ENCODE measurements around the gene TINCR.

Gene TINCR

DNA sequence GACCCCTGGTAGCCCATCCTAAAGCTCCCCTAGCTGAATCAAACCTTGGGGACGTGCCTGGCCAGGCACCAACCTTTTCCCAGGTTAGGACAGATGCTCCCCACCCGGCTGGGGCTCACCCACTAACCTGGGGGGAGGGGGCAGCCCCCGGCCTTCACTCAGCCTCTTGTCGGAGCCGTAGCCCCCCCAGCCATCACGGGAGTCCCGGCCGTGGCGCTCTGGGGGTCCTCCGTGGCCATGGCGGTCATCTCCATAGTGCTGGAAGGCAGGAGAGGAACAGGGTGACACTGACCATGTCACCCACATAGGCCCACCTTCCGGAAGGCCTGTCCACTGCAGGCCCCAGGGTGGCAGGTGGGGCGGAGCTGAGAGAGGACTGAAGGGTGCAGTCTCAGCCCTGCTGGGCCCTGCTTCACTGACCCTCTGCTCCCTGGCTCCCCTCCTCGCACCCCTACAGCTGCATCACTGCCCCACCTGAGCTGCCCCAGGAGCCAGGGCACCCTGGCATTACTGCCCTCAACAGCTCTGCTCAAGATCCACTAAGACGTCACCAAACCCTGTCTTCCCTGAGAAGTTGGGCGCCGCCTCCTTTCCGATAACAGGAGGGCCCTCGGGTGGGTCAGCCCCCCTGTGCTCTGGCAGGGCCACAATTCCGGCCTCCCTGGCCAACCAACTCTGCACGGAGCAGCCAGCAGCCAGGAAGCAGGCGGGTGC, 22.6 kb upstream of the TINCR start:
- H3K4me3 ChIP-seq (ENCODE audit: low read depth, low read length) = no peak overlapping the region
- TF ChIP-seq, protein P1, sequence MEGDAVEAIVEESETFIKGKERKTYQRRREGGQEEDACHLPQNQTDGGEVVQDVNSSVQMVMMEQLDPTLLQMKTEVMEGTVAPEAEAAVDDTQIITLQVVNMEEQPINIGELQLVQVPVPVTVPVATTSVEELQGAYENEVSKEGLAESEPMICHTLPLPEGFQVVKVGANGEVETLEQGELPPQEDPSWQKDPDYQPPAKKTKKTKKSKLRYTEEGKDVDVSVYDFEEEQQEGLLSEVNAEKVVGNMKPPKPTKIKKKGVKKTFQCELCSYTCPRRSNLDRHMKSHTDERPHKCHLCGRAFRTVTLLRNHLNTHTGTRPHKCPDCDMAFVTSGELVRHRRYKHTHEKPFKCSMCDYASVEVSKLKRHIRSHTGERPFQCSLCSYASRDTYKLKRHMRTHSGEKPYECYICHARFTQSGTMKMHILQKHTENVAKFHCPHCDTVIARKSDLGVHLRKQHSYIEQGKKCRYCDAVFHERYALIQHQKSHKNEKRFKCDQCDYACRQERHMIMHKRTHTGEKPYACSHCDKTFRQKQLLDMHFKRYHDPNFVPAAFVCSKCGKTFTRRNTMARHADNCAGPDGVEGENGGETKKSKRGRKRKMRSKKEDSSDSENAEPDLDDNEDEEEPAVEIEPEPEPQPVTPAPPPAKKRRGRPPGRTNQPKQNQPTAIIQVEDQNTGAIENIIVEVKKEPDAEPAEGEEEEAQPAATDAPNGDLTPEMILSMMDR (IDR thresholded peaks at IDR 0.05; ENCODE audit: low read depth, low read length, missing control alignments) = no peak
- in situ Hi-C loops (cut with HindIII; ENCODE audit: low sequenced_read_pairs) = no loop called here
- DNase-seq (ENCODE audit: low read depth) = no peak

DNA sequence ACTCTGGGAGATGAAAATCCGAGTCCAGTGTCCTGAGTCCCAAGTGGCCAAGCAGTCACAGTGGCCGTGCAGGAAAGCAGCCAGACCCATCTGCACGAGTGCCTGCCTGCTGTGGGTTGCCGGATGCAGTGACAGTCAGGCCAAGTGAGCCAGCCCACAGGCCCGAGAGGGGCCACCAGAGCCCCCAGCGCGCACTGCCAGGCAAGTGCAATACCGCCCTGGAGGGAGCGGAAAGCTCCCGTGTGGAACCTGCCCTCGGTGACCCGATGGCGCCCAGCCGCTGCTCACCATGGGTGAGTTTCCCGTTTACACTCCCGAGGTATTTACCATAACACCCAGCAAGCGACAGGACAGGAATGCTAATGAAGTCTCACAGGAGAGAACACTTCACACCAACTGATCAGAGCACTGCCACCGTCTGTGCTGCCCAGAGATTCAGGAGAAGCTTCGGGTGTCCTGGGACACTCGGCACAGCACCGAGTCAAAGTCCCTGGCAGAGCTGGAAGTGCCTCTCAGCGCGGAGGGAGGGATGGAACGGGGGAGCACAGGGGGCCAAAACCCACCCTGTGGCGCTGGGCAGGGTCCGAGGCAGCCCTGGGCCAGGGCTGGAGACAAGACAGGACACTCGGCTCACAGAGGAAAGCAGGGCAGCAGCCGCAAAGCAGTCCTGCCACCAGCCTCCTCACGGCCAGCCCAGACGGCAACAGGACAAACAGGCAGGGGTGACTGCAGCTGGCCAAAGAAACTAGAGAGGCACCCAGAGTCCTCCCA, 21.3 kb upstream of the TINCR start:
- no peak overlapping the region for H3K4me3 ChIP-seq (ENCODE audit: low read depth, low read length)
- TF ChIP-seq, protein P1 (IDR thresholded peaks at IDR 0.05; ENCODE audit: low read depth, low read length, missing control alignments) = no peak
- DNase-seq (ENCODE audit: low read depth) = no peak
- in situ Hi-C loops (cut with HindIII; ENCODE audit: low sequenced_read_pairs) = loop anchor here (10.0 kb wide), 2 partner anchors 334 to 534 kb away; no protein-coding TSS in a partner anchor

DNA sequence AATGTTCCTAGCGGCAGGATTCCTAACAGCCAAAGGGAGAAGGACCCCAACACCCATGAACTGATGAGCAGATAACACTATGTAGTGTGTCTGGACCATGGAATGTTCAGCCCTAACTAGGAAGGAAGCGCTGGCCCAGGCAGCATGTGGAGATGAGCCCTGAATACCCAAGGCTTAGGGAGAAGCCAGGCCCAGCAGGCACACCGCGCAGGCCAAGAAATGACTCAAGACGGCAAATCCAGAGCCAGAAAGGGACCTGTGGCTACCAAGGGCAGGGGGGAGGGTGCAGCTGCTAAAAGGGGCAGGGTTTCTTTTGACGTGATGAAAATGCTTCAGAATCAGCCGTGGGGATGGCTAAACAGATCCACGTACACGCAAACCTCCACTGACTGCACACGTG, 20.7 kb upstream of the TINCR start:
- no peak overlapping the region for H3K4me3 ChIP-seq (ENCODE audit: low read depth, low read length)
- peak; percentile 87 for DNase-seq (ENCODE audit: low read depth)
- in situ Hi-C loops (cut with HindIII; ENCODE audit: low sequenced_read_pairs) = loop anchor here (10.0 kb wide), 2 partner anchors 334 to 534 kb away; no protein-coding TSS in a partner anchor
- TF ChIP-seq, protein P1 (IDR thresholded peaks at IDR 0.05; ENCODE audit: low read depth, low read length, missing control alignments) = no peak

DNA sequence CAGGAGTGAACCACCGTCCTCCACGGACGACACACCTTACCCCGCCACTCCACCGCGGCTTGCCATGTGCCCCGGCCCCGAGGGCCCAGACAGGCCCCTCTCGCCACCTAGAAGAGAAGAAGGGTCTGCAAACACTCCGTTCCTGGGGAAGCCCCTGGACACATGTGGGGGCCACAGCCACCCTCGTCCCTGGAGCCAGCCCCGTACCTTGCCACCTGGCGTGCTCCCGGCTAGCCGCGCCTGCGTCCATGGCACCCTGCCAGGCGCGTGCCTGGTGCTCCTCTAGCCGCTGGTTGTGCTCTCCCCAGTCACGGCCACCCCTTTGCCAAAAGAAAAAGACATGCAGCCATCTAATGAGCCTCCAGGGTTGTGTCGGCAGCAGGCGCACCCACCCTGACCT, 19.9 kb upstream of the TINCR start:
- no peak overlapping the region for H3K4me3 ChIP-seq (ENCODE audit: low read depth, low read length)
- TF ChIP-seq, protein P1 (IDR thresholded peaks at IDR 0.05; ENCODE audit: low read depth, low read length, missing control alignments) = no peak
- no peak for DNase-seq (ENCODE audit: low read depth)
- in situ Hi-C loops (cut with HindIII; ENCODE audit: low sequenced_read_pairs) = loop anchor here (10.0 kb wide), 2 partner anchors 333 to 533 kb away; no protein-coding TSS in a partner anchor

DNA sequence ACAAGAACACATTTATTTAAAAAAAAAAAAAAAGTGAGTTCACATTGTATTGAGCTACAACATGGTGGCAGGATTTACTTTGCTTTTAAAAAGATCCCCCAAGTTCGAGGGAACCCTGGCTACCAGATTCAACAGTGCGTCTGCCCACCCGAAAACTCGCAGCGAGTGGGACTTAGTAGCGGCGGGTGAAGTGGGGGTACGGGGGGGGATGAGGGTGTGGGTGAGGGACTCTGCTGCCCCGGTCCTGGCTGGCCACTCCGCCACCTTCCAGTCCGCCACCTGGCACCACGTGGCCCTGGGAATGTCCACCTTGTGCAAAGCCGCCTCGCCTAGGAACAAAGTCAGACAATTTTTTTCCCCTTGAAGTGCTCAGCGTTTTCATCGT, 19.3 kb upstream of the TINCR start:
- in situ Hi-C loops (cut with HindIII; ENCODE audit: low sequenced_read_pairs) = loop anchor here (10.0 kb wide), 2 partner anchors 332 to 532 kb away; no protein-coding TSS in a partner anchor
- DNase-seq (ENCODE audit: low read depth) = no peak
- TF ChIP-seq, protein P1 (IDR thresholded peaks at IDR 0.05; ENCODE audit: low read depth, low read length, missing control alignments) = no peak
- H3K4me3 ChIP-seq (ENCODE audit: low read depth, low read length) = no peak overlapping the region

DNA sequence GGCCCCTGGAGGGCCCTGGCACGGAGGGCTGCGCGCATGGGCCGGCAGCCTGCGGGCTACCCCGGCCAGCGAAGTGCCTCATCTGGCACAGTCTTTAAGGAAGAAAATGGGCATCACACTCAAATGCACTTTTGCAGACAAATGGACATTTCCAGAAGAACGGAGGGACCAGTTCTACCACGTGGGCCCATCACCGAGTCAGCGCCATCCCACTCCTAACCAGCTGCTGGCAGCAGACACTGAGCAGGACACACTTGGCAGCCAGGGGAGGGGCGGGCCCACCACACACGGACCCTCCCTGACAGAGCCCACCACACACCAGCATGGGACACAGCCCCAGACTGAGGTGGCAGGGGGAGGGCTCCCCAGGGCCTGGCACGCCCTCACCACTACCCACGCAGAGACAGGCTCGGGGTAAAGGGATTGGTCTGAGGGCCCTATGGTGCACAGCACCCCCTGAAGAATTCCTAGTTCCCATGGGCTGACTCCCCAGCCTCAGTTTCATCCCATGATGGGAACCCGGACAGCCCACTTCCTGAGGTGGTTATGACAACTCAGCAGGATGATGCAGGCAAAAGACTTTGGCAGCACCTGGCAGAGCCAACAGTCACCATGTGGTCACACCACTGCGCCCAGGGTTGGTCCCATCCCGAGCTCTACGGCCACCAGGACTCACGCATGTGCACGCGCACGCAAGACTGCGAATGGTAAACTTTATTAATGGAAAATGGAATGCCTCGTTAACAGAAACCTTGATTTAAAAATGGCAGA, 18.7 kb upstream of the TINCR start:
- DNase-seq (ENCODE audit: low read depth) = no peak
- in situ Hi-C loops (cut with HindIII; ENCODE audit: low sequenced_read_pairs) = loop anchor here (10.0 kb wide), 2 partner anchors 332 to 532 kb away; no protein-coding TSS in a partner anchor
- TF ChIP-seq, protein P1 (IDR thresholded peaks at IDR 0.05; ENCODE audit: low read depth, low read length, missing control alignments) = no peak
- H3K4me3 ChIP-seq (ENCODE audit: low read depth, low read length) = no peak overlapping the region
